ENCODE measurements around the gene AFAP1.

AFAP1 gene

DNA sequence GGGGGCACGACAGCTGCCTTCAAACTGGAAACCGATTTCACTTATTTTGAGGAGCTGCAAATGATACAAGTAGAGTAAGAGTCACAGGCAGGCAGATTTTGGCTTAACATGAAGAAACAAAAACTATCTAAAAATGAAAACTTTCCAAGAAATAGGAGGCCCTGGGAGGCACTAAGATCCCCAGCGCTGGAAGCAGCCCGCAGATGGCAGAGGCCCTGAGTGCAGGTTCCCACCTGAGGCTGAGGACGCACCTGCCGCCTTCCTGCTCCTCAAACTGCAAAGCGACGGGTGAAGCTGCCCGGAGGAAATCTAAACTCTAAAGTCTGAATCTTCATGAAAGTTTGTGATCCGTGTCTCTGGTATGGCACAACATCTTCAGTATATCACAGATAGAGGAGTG lies 138.7 kb downstream of the AFAP1 start:
- FAIRE-seq, result no peak

GRCh38 chr4:7800410-7800809 lies 139.3 kb downstream of the AFAP1 start:
- no peak for FAIRE-seq

DNA sequence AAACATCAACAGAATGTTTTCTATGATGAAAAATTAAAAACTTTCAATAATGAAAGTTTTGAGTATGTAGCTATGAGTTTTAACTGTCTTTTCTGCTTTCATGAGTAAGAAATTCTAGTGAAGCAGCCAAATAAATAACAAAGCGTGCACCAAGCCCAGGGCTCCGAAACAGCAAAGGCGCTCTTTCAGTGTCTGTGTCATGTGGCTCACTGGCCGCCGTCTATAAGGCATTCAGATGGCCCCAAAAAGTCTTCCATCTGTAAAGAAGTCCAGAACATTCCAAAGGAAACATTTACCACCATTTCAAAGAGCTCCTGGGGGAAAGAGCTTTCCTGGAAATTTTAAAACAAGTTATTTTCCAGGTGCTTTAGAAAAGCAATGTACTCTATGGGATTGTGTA lies 139.9 kb downstream of the AFAP1 start:
- no peak for FAIRE-seq

GRCh38 chr4:7799306-7799705 lies 140.4 kb downstream of the AFAP1 start:
- no peak for FAIRE-seq

- no peak for FAIRE-seq
Observed at GRCh38 chr4:7798178-7798995, 141.3 kb downstream of the AFAP1 start.

DNA sequence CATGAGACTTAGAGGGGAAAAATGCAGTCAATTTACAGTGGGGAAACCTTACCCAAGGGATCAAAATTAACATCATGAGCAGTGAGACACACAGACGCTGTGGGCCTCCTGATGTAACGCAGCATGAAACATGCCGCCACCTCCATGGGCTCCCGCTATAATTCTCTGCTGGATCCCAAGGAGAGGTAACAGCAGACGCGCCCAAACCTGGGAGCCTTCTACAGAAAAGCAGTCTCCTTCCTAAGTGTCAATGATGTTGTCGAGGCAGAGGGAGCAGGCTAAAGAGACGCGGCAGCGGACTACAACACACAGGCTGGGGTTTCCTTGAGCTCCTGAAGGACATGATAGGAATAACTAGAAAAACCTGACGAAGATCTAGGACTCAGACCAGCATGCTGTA lies 142.3 kb downstream of the AFAP1 start:
- FAIRE-seq, result no peak

DNA sequence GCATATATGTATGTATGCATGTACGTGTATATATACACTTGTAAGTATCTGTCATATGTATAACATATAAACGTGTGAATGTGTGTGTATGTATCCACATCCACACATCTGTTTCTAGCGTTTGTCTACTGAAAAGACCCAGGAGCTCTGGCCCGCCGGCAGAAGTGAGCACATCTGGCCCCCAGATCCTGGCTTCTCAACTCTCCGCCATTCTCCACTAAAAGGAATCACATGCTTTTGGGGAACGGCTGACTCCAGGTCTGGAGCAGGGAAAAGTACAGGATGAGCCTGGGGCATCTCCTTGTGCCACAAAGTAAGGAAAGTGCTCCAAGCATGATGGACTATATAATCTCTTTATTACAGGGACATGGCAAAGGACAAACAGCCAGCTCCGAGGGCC lies 143.7 kb downstream of the AFAP1 start:
- no peak for FAIRE-seq

GRCh38 chr4:7793186-7793585 lies 146.5 kb downstream of the AFAP1 start:
- FAIRE-seq, result no peak

DNA sequence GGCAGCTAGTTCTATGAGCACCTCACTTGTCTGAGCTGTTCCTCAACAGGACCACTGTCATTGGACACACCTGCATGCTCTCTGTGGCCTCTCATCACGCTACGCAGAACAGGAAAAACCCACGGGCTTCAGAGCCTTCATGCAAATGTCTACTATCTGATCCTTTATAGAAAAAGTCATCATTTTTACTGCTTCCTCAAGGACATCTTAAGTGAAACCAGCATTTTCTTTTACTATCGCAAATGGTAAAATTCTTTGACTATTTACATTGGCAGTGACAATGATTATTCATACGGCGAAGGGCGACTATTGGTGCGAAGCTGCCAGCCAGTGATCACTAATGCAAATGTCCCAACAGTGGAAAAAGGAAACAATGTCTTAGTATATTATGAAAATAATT lies 147.0 kb downstream of the AFAP1 start:
- FAIRE-seq, result no peak

GRCh38 chr4:7790999-7791398 lies 148.7 kb downstream of the AFAP1 start:
- no peak for FAIRE-seq

GRCh38 chr4:7790023-7790422 lies 149.6 kb downstream of the AFAP1 start:
- no peak for FAIRE-seq

DNA sequence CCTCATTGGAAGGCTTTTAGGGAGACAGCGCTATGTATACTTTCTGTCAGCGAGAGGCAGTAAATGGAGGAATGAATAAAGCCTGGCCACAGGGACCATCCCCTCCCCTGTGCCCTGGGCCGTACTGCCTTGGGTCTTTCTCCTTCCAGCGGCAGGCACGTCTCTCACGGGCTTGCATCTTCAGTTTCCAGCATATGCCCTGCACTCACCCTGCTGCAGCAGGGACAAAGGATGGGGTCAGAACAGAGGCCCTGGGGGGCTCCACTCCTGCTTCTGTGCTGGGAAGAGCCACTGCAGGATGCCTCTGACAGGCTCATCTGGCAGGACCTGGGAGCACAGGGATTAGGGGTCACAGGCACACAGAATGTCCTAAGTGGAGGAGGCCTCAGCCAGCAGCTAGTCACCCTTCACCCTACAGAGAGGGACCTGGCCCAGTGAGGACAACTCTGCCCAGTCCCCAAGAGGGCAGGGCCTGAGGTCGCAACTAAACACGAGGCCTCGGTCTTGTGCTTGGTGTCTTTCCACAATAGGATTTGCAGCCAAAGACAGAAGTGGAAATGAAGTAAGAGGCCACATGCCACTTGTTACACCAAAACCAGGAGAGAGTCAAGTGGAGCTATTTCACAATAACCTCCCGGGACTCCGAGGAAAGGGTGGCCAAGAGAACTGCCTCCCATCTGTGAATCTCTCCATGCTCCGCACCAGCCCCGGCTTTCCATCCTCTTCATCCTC lies 150.8 kb downstream of the AFAP1 start:
- FAIRE-seq, result no peak

GRCh38 chr4:7788193-7788592 lies 151.5 kb downstream of the AFAP1 start:
- no peak for FAIRE-seq

GRCh38 chr4:7787681-7788141 lies 151.9 kb downstream of the AFAP1 start:
- FAIRE-seq, result no peak

- FAIRE-seq, result no peak
Observed at GRCh38 chr4:7787067-7787466, 152.6 kb downstream of the AFAP1 start.

- FAIRE-seq, result no peak
Observed at GRCh38 chr4:7786517-7786916, 153.1 kb downstream of the AFAP1 start.

- FAIRE-seq, result no peak
Observed at GRCh38 chr4:7786040-7786439, 153.6 kb downstream of the AFAP1 start.

DNA sequence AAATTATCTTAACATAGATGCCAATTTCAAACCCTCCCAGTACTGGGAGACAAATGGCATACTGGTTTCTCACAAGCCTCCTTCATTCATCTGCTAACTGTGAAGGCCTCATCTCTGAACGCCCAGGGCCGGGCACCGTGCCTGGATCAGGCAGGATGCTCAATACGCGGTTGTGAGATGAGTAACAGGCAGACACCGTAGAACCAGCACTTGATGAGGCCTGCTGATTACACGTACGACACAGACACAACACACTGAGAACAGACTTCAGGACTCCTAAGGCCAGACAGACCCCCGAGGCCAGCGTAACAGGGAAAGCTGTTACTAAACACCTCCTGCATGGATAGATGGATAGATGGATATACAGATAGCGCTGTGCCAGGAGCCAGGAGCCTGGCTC lies 154.6 kb downstream of the AFAP1 start:
- FAIRE-seq, result no peak

GRCh38 chr4:7784131-7784870 lies 155.4 kb downstream of the AFAP1 start:
- no peak for FAIRE-seq

DNA sequence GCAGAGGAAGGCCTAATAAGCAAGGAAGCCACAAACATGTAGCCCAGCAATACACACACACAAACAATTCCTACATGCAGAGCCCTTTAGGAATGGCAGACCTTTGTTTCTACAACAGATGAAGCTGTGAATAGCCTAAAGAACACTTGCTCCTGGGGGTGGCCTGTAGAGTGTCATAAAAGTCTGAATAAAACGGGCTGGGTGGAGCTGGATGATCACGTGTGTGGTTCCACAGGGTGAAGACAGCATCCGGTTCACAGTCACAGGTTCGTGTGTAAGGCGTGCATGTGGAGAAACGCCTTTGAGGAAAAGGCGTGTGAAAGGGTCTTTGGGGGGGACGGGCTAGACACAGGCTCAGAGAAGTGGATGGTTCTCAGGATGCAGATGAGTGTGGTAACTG lies 156.1 kb downstream of the AFAP1 start:
- no peak for FAIRE-seq

GRCh38 chr4:7782783-7783182 lies 156.9 kb downstream of the AFAP1 start:
- FAIRE-seq, result no peak

- no peak for FAIRE-seq
Observed at GRCh38 chr4:7781993-7782392, 157.7 kb downstream of the AFAP1 start.

DNA sequence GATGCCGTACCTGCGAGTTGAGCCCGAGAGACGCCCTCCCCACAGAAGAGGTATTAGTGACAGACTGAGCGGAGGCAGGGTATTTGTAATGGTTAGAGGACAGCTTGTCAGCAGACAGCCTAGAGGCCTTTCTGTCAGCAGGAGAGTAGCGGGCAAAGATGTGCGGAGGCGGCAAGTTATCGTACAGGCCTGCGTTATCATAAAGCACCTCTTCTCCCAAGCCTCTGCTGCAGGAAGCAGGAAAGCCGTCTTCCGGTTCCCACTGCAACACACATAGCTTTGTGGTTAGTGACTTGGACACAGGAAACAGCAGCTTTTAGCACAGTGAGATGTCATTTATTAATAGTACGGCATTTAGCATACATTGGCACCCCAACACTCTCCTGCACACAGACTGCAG lies 158.3 kb downstream of the AFAP1 start:
- no peak for FAIRE-seq

Data from G401.6 (cell line).